Gastroesophageal sphincter (tissue), 3 donors: ENCODE data around the gene ARMH3.

ENCODE experiments used
- CTCF ChIP-seq, 4 experiments: fragments of 200-600 bp in 2 of 4; fragments of 450-650 bp in 2 of 4; sonication (generic) in 1 of 4; IDR thresholded peaks; one replicate each; pipeline ENCODE4 v1.5.1; 2017 to 2019; ENCODE audit warnings: antibody characterized with exemption in 4 of 4, mild to moderate bottlenecking in 2 of 4, moderate library complexity in 2 of 4
- EP300 ChIP-seq: sonication (generic); formaldehyde crosslinking; IDR thresholded peaks from one replicate; pipeline ENCODE4 v1.6.1; 2017; ENCODE audit warnings: antibody characterized with exemption, mild to moderate bottlenecking
- POLR2A ChIP-seq, 2 donors: fragments of 450-650 bp; IDR thresholded peaks; one replicate each; pipeline ENCODE4 v1.6.1; 2017; ENCODE audit warnings: antibody characterized with exemption in 2 of 2, mild to moderate bottlenecking in 2 of 2, moderate library complexity in 1 of 2

GRCh38 chr10:101831169-101831811, 224.7 kb downstream of the ARMH3 start:
- TF ChIP-seq CTCF (IDR thresholded peaks at IDR 0.05), result no peak
- no peak for TF ChIP-seq POLR2A (IDR thresholded peaks at IDR 0.05)
- TF ChIP-seq EP300, result no peak
